HG02852 (cell line): ENCODE measurements around the gene SPATA46.
"Not testable (repeated sequence)": the region's sequence is repeated elsewhere in the genome, so short reads cannot be mapped to it uniquely, and the experiment has no call there.

Experiments
- ATAC-seq: cut with Tn5 transposase; IDR thresholded peaks from one replicate; pipeline ENCODE4 v1.9.1; 2021; ENCODE audit warnings: mild to moderate bottlenecking, moderate library complexity; ENCODE audit not compliant: unreplicated experiment

The SPATA46 gene, protein sequence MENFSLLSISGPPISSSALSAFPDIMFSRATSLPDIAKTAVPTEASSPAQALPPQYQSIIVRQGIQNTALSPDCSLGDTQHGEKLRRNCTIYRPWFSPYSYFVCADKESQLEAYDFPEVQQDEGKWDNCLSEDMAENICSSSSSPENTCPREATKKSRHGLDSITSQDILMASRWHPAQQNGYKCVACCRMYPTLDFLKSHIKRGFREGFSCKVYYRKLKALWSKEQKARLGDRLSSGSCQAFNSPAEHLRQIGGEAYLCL

DNA sequence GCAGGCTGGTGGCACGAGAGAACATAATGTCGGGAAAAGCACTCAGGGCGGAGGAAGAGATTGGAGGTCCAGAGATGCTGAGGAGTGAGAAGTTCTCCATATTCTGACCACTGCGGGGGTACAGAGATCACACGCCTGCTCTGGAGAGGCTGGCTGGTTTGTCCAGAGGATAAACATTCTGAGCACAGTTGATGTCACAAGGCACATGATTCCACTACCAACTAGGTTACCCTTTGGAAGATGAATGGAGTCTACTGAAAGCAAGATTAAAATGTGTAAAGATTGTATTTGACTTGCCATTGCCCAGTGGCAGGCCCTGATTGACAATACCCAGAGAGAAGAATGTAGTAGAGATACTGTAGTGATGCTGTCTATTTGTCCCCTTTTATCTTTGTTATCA, at the start of gene SPATA46:
SPATA46 (minus strand) TSS at position 164 of the 400 bp plus-strand sequence; CDS start at position 100, 64 bp downstream.
- ATAC-seq: no peak

DNA sequence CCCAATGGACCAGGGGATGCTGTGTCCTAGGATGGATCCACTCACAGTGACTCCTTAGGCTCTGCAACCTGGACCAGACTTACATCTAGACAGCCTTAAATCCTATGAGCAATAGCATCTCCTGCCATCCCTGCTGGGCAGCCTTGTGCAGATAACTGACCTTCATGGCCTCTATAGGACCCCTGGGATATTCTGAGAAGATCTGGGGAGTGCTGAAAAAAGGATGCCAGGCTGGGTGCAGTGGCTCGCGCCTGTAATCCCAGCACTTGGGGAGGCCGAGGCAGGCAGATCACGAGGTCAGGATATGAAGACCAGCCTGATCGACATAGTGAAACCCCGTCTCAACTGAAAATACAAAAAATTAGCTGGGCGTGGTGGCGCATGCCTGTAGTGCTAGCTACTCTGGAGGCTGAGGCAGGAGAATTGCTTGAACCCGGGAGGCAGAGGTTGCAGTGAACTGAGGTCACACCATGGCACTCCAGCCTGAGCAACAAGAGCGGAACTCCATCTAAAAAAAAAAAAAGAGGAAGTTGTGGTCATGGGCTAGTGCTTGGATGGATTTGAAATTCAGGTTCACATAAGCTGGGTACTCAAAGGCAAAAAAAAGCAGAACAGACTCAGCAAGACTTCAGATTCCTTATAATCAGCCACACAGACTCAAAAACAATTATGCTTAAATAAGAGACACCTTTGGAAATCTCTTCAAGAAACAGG, 46.2 kb upstream of the SPATA46 start:
- no peak for ATAC-seq

GRCh38 chr1:162421258-162422164, 44.9 kb upstream of the SPATA46 start:
- ATAC-seq: no peak

DNA sequence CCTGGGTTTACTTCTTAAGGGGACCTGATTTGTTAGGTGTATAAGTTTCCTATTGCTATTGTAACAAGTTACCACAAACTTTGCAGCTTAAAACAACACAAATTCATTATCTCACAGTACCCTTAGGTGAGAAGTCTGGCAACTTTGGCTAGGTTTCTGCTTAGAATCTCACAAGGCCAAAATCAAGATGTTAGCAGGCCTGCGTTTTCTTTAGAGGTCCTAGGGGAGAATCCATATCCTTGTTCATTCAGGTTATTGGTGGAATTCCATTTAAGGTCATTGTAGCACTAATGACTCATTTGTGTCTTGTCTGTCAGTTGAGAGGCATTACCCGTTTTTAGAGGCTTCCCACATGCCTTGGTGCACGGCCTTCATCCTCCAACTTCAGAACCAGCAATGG, 43.5 kb upstream of the SPATA46 start:
- no peak for ATAC-seq

DNA sequence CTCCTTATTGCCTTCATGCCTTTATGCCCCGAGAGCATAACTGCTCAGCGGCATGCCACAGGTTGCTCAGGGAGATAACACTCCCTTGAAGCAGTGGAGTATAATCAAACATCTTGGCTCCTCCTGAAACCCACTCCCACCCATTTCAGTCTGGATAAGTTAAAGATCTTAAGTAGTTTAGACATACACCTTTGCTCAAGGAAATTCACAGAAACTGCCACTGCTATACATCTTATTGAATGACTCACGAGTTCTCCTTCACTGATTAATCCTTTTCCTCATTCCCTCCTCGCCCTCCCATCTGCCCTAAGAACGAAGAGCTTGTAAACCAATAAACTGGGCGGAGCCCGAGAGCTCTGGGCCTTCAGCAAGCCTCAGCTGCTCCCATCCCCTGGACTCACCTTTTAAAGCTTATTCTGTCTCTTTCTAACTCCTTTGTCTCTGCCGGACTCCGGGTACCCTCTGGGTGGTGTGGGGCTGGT, 42.8 kb upstream of the SPATA46 start:
- not testable (repeated sequence) for ATAC-seq

GRCh38 chr1:162418584-162418983, 41.9 kb upstream of the SPATA46 start:
- ATAC-seq: not testable (repeated sequence)

- ATAC-seq: no peak
These were observed 41.0 kb upstream of the SPATA46 start for GRCh38 chr1:162417650-162418049.

DNA sequence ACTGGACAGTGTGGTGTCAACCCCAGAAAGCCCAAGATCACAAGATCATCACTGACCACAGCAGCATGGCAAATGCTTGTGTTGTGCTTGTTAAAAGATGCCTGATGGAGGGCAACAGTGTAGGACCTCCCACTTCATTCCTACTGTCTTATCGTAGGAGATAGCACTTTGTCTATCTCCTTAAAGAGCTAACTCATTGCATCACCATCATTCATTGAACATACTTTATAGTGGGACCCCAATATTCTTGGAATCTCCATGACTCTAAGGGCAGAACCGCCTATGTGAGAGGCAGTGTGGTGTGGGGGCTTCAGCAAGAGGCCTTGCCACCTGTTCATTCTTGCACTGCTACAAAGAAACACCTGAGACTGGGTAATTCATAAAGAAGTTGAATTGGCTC, 40.3 kb upstream of the SPATA46 start:
- ATAC-seq: no peak

DNA sequence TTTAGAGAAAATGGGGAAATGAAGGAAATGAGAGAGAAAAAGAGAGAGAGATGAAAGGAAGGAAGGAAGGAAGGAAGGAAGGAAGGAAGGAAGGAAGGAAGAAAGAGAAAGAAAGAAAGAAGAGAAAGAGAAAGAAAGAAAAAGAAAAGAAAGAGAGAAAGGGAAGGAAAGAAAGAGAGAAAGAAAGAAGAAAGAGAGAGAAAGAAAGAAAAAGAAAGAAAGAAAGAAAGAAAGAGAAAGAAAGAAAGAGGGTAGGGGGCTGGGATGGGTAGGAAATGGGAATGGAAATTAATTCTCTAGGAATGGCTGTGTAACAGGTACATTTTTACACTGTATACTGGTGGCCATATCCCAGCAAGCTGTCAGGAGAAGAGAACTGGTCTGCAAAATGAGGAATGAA, 39.6 kb upstream of the SPATA46 start:
- ATAC-seq: no peak

DNA sequence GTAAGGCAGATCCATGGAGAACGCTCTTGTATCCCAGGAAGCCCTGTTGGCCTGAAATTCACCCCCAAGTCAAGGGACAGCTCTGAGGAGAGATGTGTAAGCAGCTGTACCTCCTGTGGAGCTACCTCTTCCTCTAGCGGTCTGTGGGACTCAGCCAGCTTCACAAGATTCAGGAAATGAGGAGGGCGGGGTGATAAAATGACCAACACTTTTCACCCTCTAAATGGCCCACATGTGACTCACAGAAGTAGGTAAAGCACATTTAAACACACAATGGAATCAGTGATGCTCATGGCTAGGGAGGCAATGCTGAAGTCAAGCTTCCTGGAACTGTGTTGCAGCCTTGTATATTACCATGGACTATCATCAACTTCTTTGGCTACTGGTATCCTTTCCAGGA, 35.3 kb upstream of the SPATA46 start, which contains the start of gene SH2D1B:
SH2D1B (minus strand) TSS at position 135 of the 400 bp plus-strand sequence; CDS start at position 15, 120 bp downstream.
- ATAC-seq: no peak

GRCh38 chr1:162407539-162407938, 30.9 kb upstream of the SPATA46 start:
- no peak for ATAC-seq

- ATAC-seq: no peak
These were observed 30.2 kb upstream of the SPATA46 start for GRCh38 chr1:162406811-162407210.

GRCh38 chr1:162405800-162406199, 29.1 kb upstream of the SPATA46 start:
- ATAC-seq: no peak

- ATAC-seq: no peak
These were observed 28.0 kb upstream of the SPATA46 start for GRCh38 chr1:162404550-162405160.

DNA sequence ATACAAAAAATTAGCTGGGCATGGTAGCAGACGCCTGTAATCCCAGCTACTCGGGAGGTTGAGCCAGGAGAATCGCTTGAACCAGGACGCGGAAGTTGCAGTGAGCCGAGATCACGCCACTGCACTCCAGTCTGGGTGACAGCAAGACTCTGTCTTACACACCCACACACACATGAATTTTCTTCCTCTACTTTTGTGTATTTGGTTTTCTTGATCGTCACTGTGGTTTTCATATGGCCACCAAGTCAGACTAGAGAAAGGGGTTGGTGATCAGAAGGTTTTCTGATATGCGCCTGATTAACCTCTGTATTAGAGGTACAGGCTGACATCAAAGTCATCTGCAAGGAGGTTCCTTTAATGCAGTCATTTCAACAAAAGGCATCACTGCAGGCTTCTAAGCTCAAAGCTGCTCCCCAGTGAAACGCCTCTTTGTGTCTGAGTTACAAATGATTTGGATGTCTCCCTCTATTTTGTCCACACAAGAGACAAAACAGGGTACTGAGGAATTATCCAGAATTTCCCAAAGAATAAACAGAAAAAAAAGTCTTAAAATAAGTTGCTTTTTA, 24.2 kb upstream of the SPATA46 start:
- no peak for ATAC-seq

- ATAC-seq: no peak
These were observed 22.4 kb upstream of the SPATA46 start for GRCh38 chr1:162398999-162399580.

GRCh38 chr1:162397943-162398560, 21.4 kb upstream of the SPATA46 start:
- ATAC-seq: no peak

- no peak for ATAC-seq
These were observed 20.4 kb upstream of the SPATA46 start for GRCh38 chr1:162397039-162397448.

- no peak for ATAC-seq
These were observed 19.7 kb upstream of the SPATA46 start for GRCh38 chr1:162396201-162396906.
